GM12878 (cell line): ENCODE measurements around the gene SRCAP. TPM values are rescaled to one million over a fixed set of nuclear protein-coding genes. Genes with fewer than 3 reads are reported as not detected.

Source experiments
- ATAC-seq: fragments of 200-7000 bp; cut with Tn5 transposase; 3 replicates; pipeline ENCODE4 v1.9.1; 2020; ENCODE audit warnings: mild to moderate bottlenecking, moderate library complexity
- BruUV-seq: library from RNA; stranded (reverse); fragments of 400-500 nt; replicated peaks from 2 replicates; lab custom pipeline; 2021; lab: Mats Ljungman, UMichigan
- CTCF ChIA-PET: fragments of 300-600 bp; sonication (Branson Sonifier 250); formaldehyde crosslinking; extraction: SDS; loops from one replicate; lab custom pipeline; 2021; ENCODE audit warnings: inconsistent platforms; lab: Yijun Ruan, JAX
- POLR2A ChIA-PET: fragments of 350-600 bp; formaldehyde crosslinking; extraction: SDS; loops from one replicate; lab custom pipeline; 2021; ENCODE audit warnings: inconsistent platforms; lab: Charles Lee
- RAD21 ChIA-PET: fragments of 300-600 bp; sonication (Branson Sonifier 250); formaldehyde crosslinking; loops from one replicate; lab custom pipeline; 2023; ENCODE audit warnings: antibody characterized with exemption; ENCODE audit not compliant: unreplicated experiment; lab: Charles Lee
- SMC1A ChIA-PET: fragments of 300-600 bp; sonication (Branson Sonifier 250); formaldehyde crosslinking; loops from one replicate; lab custom pipeline; 2023; ENCODE audit not compliant: unreplicated experiment, uncharacterized antibody; lab: Charles Lee
- DNase-seq: peaks from one replicate; pipeline ENCODE4 v3.0.0-alpha.2; 2011; ENCODE audit warnings: low read depth, low spot score
- FAIRE-seq: peaks from 3 replicates; lab custom pipeline; 2011; peaks lifted over from hg19 to GRCh38; lab: Jason Lieb, UNC
- H2AFZ ChIP-seq: 2 replicates; pipeline ENCODE4 v1.6.0; 2011; ENCODE audit warnings: low read depth, low read length, control low read depth; ENCODE audit not compliant: control insufficient read depth
- H3K27ac ChIP-seq: 2 replicates; pipeline ENCODE4 v1.5.1; 2011; ENCODE audit warnings: control low read depth; ENCODE audit not compliant: control insufficient read depth, insufficient read depth
- H3K27me3 ChIP-seq, 2 experiments: replicated peaks in 1 of 2; 2 replicates each; pipeline versions ENCODE4 v1.6.0 to v1.6.1; 2011; ENCODE audit warnings: low read length in 1 of 2; ENCODE audit not compliant: control insufficient read depth in 2 of 2, insufficient read depth in 2 of 2
- H3K36me3 ChIP-seq, 2 experiments: 2 replicates each; pipeline ENCODE4 v1.5.1; 2011; ENCODE audit warnings: low read length in 1 of 2; ENCODE audit not compliant: control insufficient read depth in 2 of 2, insufficient read depth in 2 of 2
- H3K4me1 ChIP-seq: 2 replicates; pipeline ENCODE4 v1.6.1; 2011; ENCODE audit warnings: mild to moderate bottlenecking, low read length, moderate library complexity, mixed read lengths; ENCODE audit not compliant: control insufficient read depth, insufficient read depth
- H3K4me2 ChIP-seq: 2 replicates; pipeline ENCODE4 v1.6.0; 2011; ENCODE audit warnings: control low read depth; ENCODE audit not compliant: control insufficient read depth, insufficient read depth
- H3K4me3 ChIP-seq: fragments of 200-600 bp; sonication (generic); 2 replicates; pipeline ENCODE4 v1.5.1; 2016
- H3K79me2 ChIP-seq: 2 replicates; pipeline ENCODE4 v1.6.0; 2011; ENCODE audit warnings: low read length; ENCODE audit not compliant: control insufficient read depth, insufficient read depth
- H3K9ac ChIP-seq: 2 replicates; pipeline ENCODE4 v1.8.0; 2011; ENCODE audit warnings: low read length, control low read depth, mixed read lengths; ENCODE audit not compliant: control insufficient read depth, insufficient read depth
- H3K9me3 ChIP-seq: replicated peaks from 3 replicates; pipeline ENCODE4 v1.5.1; 2011; ENCODE audit warnings: mild to moderate bottlenecking, low read length; ENCODE audit not compliant: control insufficient read depth, insufficient read depth
- H4K20me1 ChIP-seq: 2 replicates; pipeline ENCODE4 v1.6.0; 2011; ENCODE audit not compliant: control insufficient read depth, insufficient read depth
- BCL11A ChIP-seq: IDR thresholded peaks from 2 replicates; pipeline ENCODE4 v1.6.1; 2011; ENCODE audit warnings: low read depth, low read length
- DPF2 ChIP-seq: fragments of 450-650 bp; IDR thresholded peaks from 2 replicates; pipeline ENCODE4 v1.6.1; 2017; ENCODE audit warnings: mild to moderate bottlenecking
- IKZF2 ChIP-seq, 2 experiments: fragments of 450-650 bp; IDR thresholded peaks; 2 replicates each; pipeline ENCODE4 v1.6.1; 2017; ENCODE audit warnings: mild to moderate bottlenecking in 2 of 2, moderate library complexity in 2 of 2
- KDM1A ChIP-seq: fragments of 200-600 bp; sonication (generic); IDR thresholded peaks from 2 replicates; pipeline ENCODE4 v1.6.1; 2016; ENCODE audit warnings: borderline replicate concordance
- NR2C1 ChIP-seq: fragments of 450-650 bp; IDR thresholded peaks from 2 replicates; pipeline ENCODE4 v1.6.1; 2017; ENCODE audit warnings: antibody characterized with exemption, mild to moderate bottlenecking, moderate library complexity
- PAX5 ChIP-seq: IDR thresholded peaks from 2 replicates; pipeline ENCODE4 v1.6.1; 2011; ENCODE audit warnings: low read depth, low read length, borderline replicate concordance
- PML ChIP-seq: IDR thresholded peaks from 2 replicates; pipeline ENCODE4 v1.6.1; 2012; ENCODE audit warnings: low read length, inconsistent platforms
- RCOR1 ChIP-seq: conservative IDR thresholded peaks from 2 replicates; pipeline ENCODE4 v1.6.1; 2012; ENCODE audit warnings: low read depth, low read length, improper control_type of control experiment
- SMAD1 ChIP-seq: fragments of 450-650 bp; IDR thresholded peaks from 2 replicates; pipeline ENCODE4 v1.6.1; 2018; ENCODE audit warnings: mild to moderate bottlenecking, low read depth; ENCODE audit not compliant: partially characterized antibody
- STAT1 ChIP-seq: fragments of 450-650 bp; conservative IDR thresholded peaks from 2 replicates; pipeline ENCODE4 v1.6.1; 2014; ENCODE audit warnings: antibody characterized with exemption, mild to moderate bottlenecking
- ZBED1 ChIP-seq: IDR thresholded peaks from 2 replicates; pipeline ENCODE4 v1.6.1; 2016; ENCODE audit warnings: borderline replicate concordance
- ZZZ3 ChIP-seq: IDR thresholded peaks from 2 replicates; pipeline ENCODE4 v1.6.1; 2011; ENCODE audit warnings: low read depth; ENCODE audit not compliant: control insufficient read depth, insufficient read length
- WGBS: methylation state at CpG from one replicate; pipeline ENCODE4 v1.1.6; 2016; ENCODE audit warnings: low lambda C conversion rate; ENCODE audit not compliant: insufficient replicate concordance, insufficient coverage; ENCODE audit errors: missing lambda C conversion rate; 5-methylcytosine and 5-hydroxymethylcytosine counted together
- in situ Hi-C: fragments of 300-500 bp; cut with MboI; formaldehyde crosslinking; loops from 9 replicates; pipeline ENCODE4 v1.14.3; 2018; ENCODE audit warnings: mixed read lengths
- intact Hi-C: fragments of 100-400 bp; cut with micrococcal nuclease; formaldehyde crosslinking; loops from one replicate; pipeline ENCODE4 v1.14.2; 2022; ENCODE audit not compliant: unreplicated experiment
- polyA plus RNA-seq, 11 experiments: library from polyadenylated mRNA; depleted of rRNA in 4 of 11; unstranded in 6 of 11; stranded (reverse) in 5 of 11; fragments of >200 nt; fragmentation: Nextera tagmentation in 4 of 11; fragmentation: Illumina TruSeq in 1 of 11; extraction: Ambion mirVana in 4 of 11; extraction: Trizol in 1 of 11; gene quantifications; 1 replicate in 1 of 11; 2 replicates in 10 of 11; pipeline versions ENCODE4 v1.2.1 to v1.2.3, GENCODE V29; 2011 to 2016; ENCODE audit warnings: inconsistent platforms in 2 of 11, missing spikeins in 2 of 11, low read depth in 1 of 11
- total RNA-seq, 4 experiments: library from RNA; depleted of rRNA in 3 of 4; stranded (reverse); fragments of >200 nt in 3 of 4; fragmentation: Illumina TruSeq in 1 of 4; extraction: Trizol in 1 of 4; gene quantifications; 2 replicates each; pipeline versions ENCODE4 v1.2.1 to v1.2.3, GENCODE V29; 2013 to 2021
- TF ChIP-seq, protein P1 (sequence below): fragments of 450-650 bp; IDR thresholded peaks from 2 replicates; pipeline ENCODE4 v1.6.1; 2016; ENCODE audit warnings: mild to moderate bottlenecking
- TF ChIP-seq, protein P2 (sequence below): fragments of 450-650 bp; IDR thresholded peaks from 2 replicates; pipeline ENCODE4 v1.6.1; 2018; ENCODE audit warnings: mild to moderate bottlenecking, low read depth, moderate library complexity; ENCODE audit not compliant: partially characterized antibody
- TF ChIP-seq, protein P3 (sequence below): IDR thresholded peaks from 2 replicates; pipeline ENCODE4 v1.6.1; 2012; ENCODE audit warnings: low read depth, low read length, improper control_type of control experiment
- TF ChIP-seq, protein P4 (sequence below): fragments of 450-650 bp; conservative IDR thresholded peaks from 2 replicates; pipeline ENCODE4 v1.6.1; 2017; ENCODE audit warnings: mild to moderate bottlenecking, moderate library complexity

The SRCAP gene
- total and polyA plus RNA-seq, 10 of the 15 experiments (the other 5 are each of a cell fraction or from before 2014, with no cell fraction given), result 0.24 to 58.4 (median 11.6) TPM

DNA sequence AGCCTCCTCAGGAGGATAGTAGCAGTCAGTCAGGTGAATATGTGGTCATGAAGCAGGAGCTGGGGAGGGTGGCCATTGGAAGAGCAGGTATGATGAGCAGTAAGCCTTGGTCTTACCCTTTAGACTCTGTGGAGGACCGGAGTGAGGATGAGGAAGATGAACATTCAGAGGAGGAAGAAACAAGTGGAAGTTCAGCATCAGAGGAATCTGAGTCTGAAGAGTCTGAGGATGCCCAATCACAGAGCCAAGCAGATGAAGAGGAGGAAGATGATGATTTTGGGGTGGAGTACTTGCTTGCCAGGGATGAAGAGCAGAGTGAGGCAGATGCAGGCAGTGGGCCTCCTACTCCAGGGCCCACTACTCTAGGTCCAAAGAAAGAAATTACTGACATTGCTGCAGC lies 12.7 kb downstream of the SRCAP start:
- no peak for ATAC-seq
- TSS peak; percentile 60 for BruUV-seq

More for the DNA sequence above, 12.7 kb downstream of the SRCAP start:
- RAD21 ChIA-PET, result no interaction called here
- TF ChIP-seq, protein P1, sequence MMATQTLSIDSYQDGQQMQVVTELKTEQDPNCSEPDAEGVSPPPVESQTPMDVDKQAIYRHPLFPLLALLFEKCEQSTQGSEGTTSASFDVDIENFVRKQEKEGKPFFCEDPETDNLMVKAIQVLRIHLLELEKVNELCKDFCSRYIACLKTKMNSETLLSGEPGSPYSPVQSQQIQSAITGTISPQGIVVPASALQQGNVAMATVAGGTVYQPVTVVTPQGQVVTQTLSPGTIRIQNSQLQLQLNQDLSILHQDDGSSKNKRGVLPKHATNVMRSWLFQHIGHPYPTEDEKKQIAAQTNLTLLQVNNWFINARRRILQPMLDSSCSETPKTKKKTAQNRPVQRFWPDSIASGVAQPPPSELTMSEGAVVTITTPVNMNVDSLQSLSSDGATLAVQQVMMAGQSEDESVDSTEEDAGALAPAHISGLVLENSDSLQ, result no peak
- no peak for TF ChIP-seq ZZZ3
- TF ChIP-seq PAX5, result no peak
- no peak for TF ChIP-seq SMAD1
- TF ChIP-seq, protein P2, sequence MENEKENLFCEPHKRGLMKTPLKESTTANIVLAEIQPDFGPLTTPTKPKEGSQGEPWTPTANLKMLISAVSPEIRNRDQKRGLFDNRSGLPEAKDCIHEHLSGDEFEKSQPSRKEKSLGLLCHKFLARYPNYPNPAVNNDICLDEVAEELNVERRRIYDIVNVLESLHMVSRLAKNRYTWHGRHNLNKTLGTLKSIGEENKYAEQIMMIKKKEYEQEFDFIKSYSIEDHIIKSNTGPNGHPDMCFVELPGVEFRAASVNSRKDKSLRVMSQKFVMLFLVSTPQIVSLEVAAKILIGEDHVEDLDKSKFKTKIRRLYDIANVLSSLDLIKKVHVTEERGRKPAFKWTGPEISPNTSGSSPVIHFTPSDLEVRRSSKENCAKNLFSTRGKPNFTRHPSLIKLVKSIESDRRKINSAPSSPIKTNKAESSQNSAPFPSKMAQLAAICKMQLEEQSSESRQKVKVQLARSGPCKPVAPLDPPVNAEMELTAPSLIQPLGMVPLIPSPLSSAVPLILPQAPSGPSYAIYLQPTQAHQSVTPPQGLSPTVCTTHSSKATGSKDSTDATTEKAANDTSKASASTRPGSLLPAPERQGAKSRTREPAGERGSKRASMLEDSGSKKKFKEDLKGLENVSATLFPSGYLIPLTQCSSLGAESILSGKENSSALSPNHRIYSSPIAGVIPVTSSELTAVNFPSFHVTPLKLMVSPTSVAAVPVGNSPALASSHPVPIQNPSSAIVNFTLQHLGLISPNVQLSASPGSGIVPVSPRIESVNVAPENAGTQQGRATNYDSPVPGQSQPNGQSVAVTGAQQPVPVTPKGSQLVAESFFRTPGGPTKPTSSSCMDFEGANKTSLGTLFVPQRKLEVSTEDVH, result no peak
- TF ChIP-seq, protein P3, sequence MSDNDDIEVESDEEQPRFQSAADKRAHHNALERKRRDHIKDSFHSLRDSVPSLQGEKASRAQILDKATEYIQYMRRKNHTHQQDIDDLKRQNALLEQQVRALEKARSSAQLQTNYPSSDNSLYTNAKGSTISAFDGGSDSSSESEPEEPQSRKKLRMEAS, result no peak
- TF ChIP-seq PML, result no peak
- no peak for TF ChIP-seq RCOR1
- no peak for TF ChIP-seq STAT1
- no peak for TF ChIP-seq NR2C1
- no peak for TF ChIP-seq ZBED1
- TF ChIP-seq KDM1A, result no peak
- TF ChIP-seq IKZF2 (IDR thresholded peaks at IDR 0.05), result no peak
- TF ChIP-seq DPF2, result no peak
- no peak for TF ChIP-seq BCL11A
- TF ChIP-seq, protein P4, sequence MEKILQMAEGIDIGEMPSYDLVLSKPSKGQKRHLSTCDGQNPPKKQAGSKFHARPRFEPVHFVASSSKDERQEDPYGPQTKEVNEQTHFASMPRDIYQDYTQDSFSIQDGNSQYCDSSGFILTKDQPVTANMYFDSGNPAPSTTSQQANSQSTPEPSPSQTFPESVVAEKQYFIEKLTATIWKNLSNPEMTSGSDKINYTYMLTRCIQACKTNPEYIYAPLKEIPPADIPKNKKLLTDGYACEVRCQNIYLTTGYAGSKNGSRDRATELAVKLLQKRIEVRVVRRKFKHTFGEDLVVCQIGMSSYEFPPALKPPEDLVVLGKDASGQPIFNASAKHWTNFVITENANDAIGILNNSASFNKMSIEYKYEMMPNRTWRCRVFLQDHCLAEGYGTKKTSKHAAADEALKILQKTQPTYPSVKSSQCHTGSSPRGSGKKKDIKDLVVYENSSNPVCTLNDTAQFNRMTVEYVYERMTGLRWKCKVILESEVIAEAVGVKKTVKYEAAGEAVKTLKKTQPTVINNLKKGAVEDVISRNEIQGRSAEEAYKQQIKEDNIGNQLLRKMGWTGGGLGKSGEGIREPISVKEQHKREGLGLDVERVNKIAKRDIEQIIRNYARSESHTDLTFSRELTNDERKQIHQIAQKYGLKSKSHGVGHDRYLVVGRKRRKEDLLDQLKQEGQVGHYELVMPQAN, result no peak
- in situ Hi-C loops, result no loop called here
- H3K27ac ChIP-seq, result no peak overlapping the region
- intact Hi-C loops, result no loop called here
- DNase-seq (no peak), FAIRE-seq (no peak)
- peaks cover 49 to 80% of the 10 kb centered on the region in 2 experiments for H3K36me3 ChIP-seq
- no peak overlapping the region for H3K9ac ChIP-seq
- H3K4me2 ChIP-seq, result no peak overlapping the region
- no peaks in the 10 kb centered on the region; the same call in 1 of the 2 replicates for H4K20me1 ChIP-seq
- H3K79me2 ChIP-seq, result no peaks in the 10 kb centered on the region; the same call in 1 of the 2 replicates
- H2AFZ ChIP-seq, result no peak overlapping the region
- 89% methylated on average over 1 of the region's 1 CpG for WGBS
- H3K9me3 ChIP-seq, result no peaks in the 10 kb centered on the region
- no peaks in the 10 kb centered on the region for H3K27me3 ChIP-seq
- no peak overlapping the region for H3K4me3 ChIP-seq
- SMC1A ChIA-PET, result no interaction called here
- CTCF ChIA-PET, result interaction anchor here (1.2 kb wide), 1 partner anchor 15 kb away, joined by 4 read pairs; no protein-coding TSS in a partner anchor
- no peaks in the 10 kb centered on the region; the same call in 1 of the 2 replicates for H3K4me1 ChIP-seq
- POLR2A ChIA-PET, result no interaction called here
